ENCODE measurements around the gene CLDN8. TPM values are rescaled to one million over a fixed set of nuclear protein-coding genes. Genes with fewer than 3 reads are reported as not detected.

CLDN8 gene
- total RNA-seq, 5 donors from 2014 or later (not counting 1 experiment from before 2014, with no cell fraction given), result not detected

- H3K4me3 ChIP-seq (ENCODE audit: control insufficient read depth in 1 of 2, extremely low read depth in 1 of 2, low read length in 1 of 2), result no peak overlapping the region
- no peaks in the 10 kb centered on the region for H3K27me3 ChIP-seq (replicated peaks in 1 of 2; ENCODE audit: control insufficient read depth in 2 of 2, extremely low read depth in 1 of 2, insufficient read depth in 2 of 2, low read length in 1 of 2)
- DNase-seq (no peak), ATAC-seq (replicated peaks in 1 of 4) (no peak)
- CTCF ChIA-PET, result no interaction called here
- H3K27ac Mint-ChIP-seq, result no peak overlapping the region
- H3K4me1 ChIP-seq (ENCODE audit: control insufficient read depth in 1 of 2, extremely low read depth in 1 of 2, insufficient read depth in 2 of 2, low read length in 2 of 2), result no peaks in the 10 kb centered on the region
- no peak overlapping the region for H3K4me3 Mint-ChIP-seq
- H3K9me3 ChIP-seq, result no peaks in the 10 kb centered on the region
- H3K36me3 Mint-ChIP-seq, result no peaks in the 10 kb centered on the region
- no peaks in the 10 kb centered on the region for H3K4me1 Mint-ChIP-seq
- H3K9me3 Mint-ChIP-seq, result peaks cover 0 to 5% (median 4%) of the 10 kb centered on the region in 3 donors
- no peaks in the 10 kb centered on the region for H3K27me3 Mint-ChIP-seq
- H3K36me3 ChIP-seq (ENCODE audit: control insufficient read depth in 2 of 2, extremely low read depth in 1 of 2, insufficient read depth in 1 of 2, low read length in 1 of 2), result no peaks in the 10 kb centered on the region
- POLR2A ChIA-PET, result no interaction called here
- WGBS (ENCODE audit: insufficient coverage), result no CpG with 5 or more reads among the region's 2 CpGs
- no peak overlapping the region for H3K27ac ChIP-seq (ENCODE audit: low read length)
Measured at GRCh38 chr21:30233228-30234020, 17.5 kb upstream of the CLDN8 start.

- H3K27ac Mint-ChIP-seq, result no peak overlapping the region
- no peaks in the 10 kb centered on the region for H3K36me3 Mint-ChIP-seq
- no peaks in the 10 kb centered on the region for H3K27me3 Mint-ChIP-seq
- WGBS (ENCODE audit: insufficient coverage), result no CpG with 5 or more reads among the region's 1 CpG
- Histone ChIP-seq H3K27ac (ENCODE audit: low read length) (no peak overlapping the region), H3K4me3 (ENCODE audit: control insufficient read depth in 1 of 2, extremely low read depth in 1 of 2, low read length in 1 of 2) (no peak overlapping the region), H3K27me3 (replicated peaks in 1 of 2; ENCODE audit: control insufficient read depth in 2 of 2, extremely low read depth in 1 of 2, insufficient read depth in 2 of 2, low read length in 1 of 2) (no peaks in the 10 kb centered on the region), H3K36me3 (ENCODE audit: control insufficient read depth in 2 of 2, extremely low read depth in 1 of 2, insufficient read depth in 1 of 2, low read length in 1 of 2) (no peaks in the 10 kb centered on the region), H3K4me1 (ENCODE audit: control insufficient read depth in 1 of 2, extremely low read depth in 1 of 2, insufficient read depth in 2 of 2, low read length in 2 of 2) (no peaks in the 10 kb centered on the region), H3K9me3 (no peaks in the 10 kb centered on the region)
- ATAC-seq (replicated peaks in 1 of 4), result no peak
- no peak for DNase-seq
- CTCF ChIA-PET, result no interaction called here
- no peaks in the 10 kb centered on the region for H3K4me1 Mint-ChIP-seq
- H3K4me3 Mint-ChIP-seq, result no peak overlapping the region
- peaks cover 0 to 5% (median 4%) of the 10 kb centered on the region in 3 donors for H3K9me3 Mint-ChIP-seq
- POLR2A ChIA-PET, result no interaction called here
Measured at GRCh38 chr21:30232011-30232410, 16.1 kb upstream of the CLDN8 start.

- Mint-ChIP-seq H3K4me3 (no peak overlapping the region), H3K27ac (no peak overlapping the region), H3K9me3 (peaks cover 0 to 5% (median 4%) of the 10 kb centered on the region in 3 donors), H3K4me1 (no peaks in the 10 kb centered on the region), H3K36me3 (no peaks in the 10 kb centered on the region), H3K27me3 (no peaks in the 10 kb centered on the region)
- Histone ChIP-seq H3K27ac (ENCODE audit: low read length) (no peak overlapping the region), H3K4me3 (ENCODE audit: control insufficient read depth in 1 of 2, extremely low read depth in 1 of 2, low read length in 1 of 2) (no peak overlapping the region), H3K9me3 (no peaks in the 10 kb centered on the region), H3K36me3 (ENCODE audit: control insufficient read depth in 2 of 2, extremely low read depth in 1 of 2, insufficient read depth in 1 of 2, low read length in 1 of 2) (no peaks in the 10 kb centered on the region), H3K27me3 (replicated peaks in 1 of 2; ENCODE audit: control insufficient read depth in 2 of 2, extremely low read depth in 1 of 2, insufficient read depth in 2 of 2, low read length in 1 of 2) (no peaks in the 10 kb centered on the region), H3K4me1 (ENCODE audit: control insufficient read depth in 1 of 2, extremely low read depth in 1 of 2, insufficient read depth in 2 of 2, low read length in 2 of 2) (no peaks in the 10 kb centered on the region)
- WGBS (ENCODE audit: insufficient coverage), result no CpG with 5 or more reads among the region's 3 CpGs
- ChIA-PET POLR2A (no interaction called here), CTCF (interaction anchor here in 1 of 2 donors (0.5 kb wide), 1 partner anchor 165 kb away, joined by 4 read pairs; no protein-coding TSS in a partner anchor)
- DNase-seq (no peak), ATAC-seq (replicated peaks in 1 of 4) (no peak)
Measured at GRCh38 chr21:30227633-30228404, 11.9 kb upstream of the CLDN8 start.

DNA sequence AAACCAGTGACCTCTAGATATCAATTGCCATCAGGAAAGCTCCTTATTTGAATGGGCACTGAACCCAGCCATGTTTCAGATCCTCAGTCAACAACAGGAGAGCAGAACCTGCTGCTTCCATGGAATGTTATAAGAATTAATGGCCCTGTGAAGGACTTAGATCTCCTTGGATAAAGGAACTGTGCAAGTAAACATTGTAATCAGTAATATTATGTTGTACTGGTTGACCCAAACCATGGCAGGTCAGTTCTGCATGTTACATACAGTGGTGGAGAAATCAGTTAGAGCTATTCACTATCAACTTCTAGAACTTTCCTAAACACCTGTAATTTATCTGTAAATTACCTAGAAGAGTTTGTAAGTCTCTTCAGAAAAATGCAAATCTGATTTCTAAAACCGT lies 11.2 kb upstream of the CLDN8 start:
- ChIA-PET POLR2A (no interaction called here), CTCF (no interaction called here)
- no peak overlapping the region for H3K4me3 Mint-ChIP-seq
- WGBS (ENCODE audit: insufficient coverage), result no CpG with 5 or more reads among the region's 1 CpG
- ATAC-seq (replicated peaks in 1 of 4) (no peak), DNase-seq (no peak)
- Histone ChIP-seq H3K9me3 (no peaks in the 10 kb centered on the region), H3K36me3 (ENCODE audit: control insufficient read depth in 2 of 2, extremely low read depth in 1 of 2, insufficient read depth in 1 of 2, low read length in 1 of 2) (no peaks in the 10 kb centered on the region), H3K27ac (ENCODE audit: low read length) (no peak overlapping the region), H3K4me3 (ENCODE audit: control insufficient read depth in 1 of 2, extremely low read depth in 1 of 2, low read length in 1 of 2) (no peak overlapping the region), H3K27me3 (replicated peaks in 1 of 2; ENCODE audit: control insufficient read depth in 2 of 2, extremely low read depth in 1 of 2, insufficient read depth in 2 of 2, low read length in 1 of 2) (no peaks in the 10 kb centered on the region), H3K4me1 (ENCODE audit: control insufficient read depth in 1 of 2, extremely low read depth in 1 of 2, insufficient read depth in 2 of 2, low read length in 2 of 2) (no peaks in the 10 kb centered on the region)
- no peak overlapping the region for H3K27ac Mint-ChIP-seq
- peaks cover 0 to 5% (median 4%) of the 10 kb centered on the region in 3 donors for H3K9me3 Mint-ChIP-seq
- no peaks in the 10 kb centered on the region for H3K4me1 Mint-ChIP-seq
- H3K27me3 Mint-ChIP-seq, result no peaks in the 10 kb centered on the region
- no peaks in the 10 kb centered on the region for H3K36me3 Mint-ChIP-seq

DNA sequence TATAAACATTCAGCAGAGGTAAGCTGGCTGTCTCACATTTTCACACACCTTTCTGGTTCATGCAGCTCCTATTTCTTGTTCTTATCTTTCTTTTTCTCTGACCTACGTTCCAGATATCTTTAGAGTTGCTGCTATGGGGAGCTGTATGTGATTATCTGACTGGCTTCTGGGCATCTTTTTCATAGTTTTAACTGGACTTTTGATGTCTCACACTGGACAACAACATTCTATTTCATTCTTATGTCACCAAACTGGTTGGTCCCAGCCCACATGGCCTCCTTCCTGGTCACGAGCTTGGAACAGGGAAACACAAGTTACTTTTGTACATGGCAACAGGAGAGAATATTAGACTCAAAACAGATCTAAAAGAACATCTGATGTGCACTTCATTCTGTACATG lies 7.7 kb upstream of the CLDN8 start:
- ChIA-PET POLR2A (no interaction called here), CTCF (interaction anchor here in 1 of 2 donors (0.6 kb wide), 1 partner anchor 18 kb away, joined by 3 read pairs; no protein-coding TSS in a partner anchor)
- no peak for ATAC-seq (replicated peaks in 1 of 4)
- Mint-ChIP-seq H3K27ac (no peak overlapping the region), H3K4me1 (no peaks in the 10 kb centered on the region), H3K4me3 (no peak overlapping the region), H3K9me3 (peaks cover 0 to 3% (median 0%) of the 10 kb centered on the region in 3 donors), H3K27me3 (peaks cover 0 to 3% of the 10 kb centered on the region in 2 donors), H3K36me3 (no peaks in the 10 kb centered on the region)
- Histone ChIP-seq H3K27ac (ENCODE audit: low read length) (no peak overlapping the region), H3K4me3 (ENCODE audit: control insufficient read depth in 1 of 2, extremely low read depth in 1 of 2, low read length in 1 of 2) (no peak overlapping the region), H3K27me3 (replicated peaks in 1 of 2; ENCODE audit: control insufficient read depth in 2 of 2, extremely low read depth in 1 of 2, insufficient read depth in 2 of 2, low read length in 1 of 2) (no peaks in the 10 kb centered on the region), H3K36me3 (ENCODE audit: control insufficient read depth in 2 of 2, extremely low read depth in 1 of 2, insufficient read depth in 1 of 2, low read length in 1 of 2) (no peaks in the 10 kb centered on the region), H3K9me3 (no peaks in the 10 kb centered on the region), H3K4me1 (ENCODE audit: control insufficient read depth in 1 of 2, extremely low read depth in 1 of 2, insufficient read depth in 2 of 2, low read length in 2 of 2) (no peaks in the 10 kb centered on the region)
- WGBS (ENCODE audit: insufficient coverage), result 50% methylated on average over 1 of the region's 2 CpGs
- DNase-seq, result no peak

GRCh38 chr21:30222724-30223123 lies 6.8 kb upstream of the CLDN8 start:
- ATAC-seq (replicated peaks in 1 of 4), result no peak
- no peak overlapping the region for H3K27ac Mint-ChIP-seq
- POLR2A ChIA-PET, result no interaction called here

More at GRCh38 chr21:30222724-30223123, 6.8 kb upstream of the CLDN8 start:
- H3K36me3 ChIP-seq (ENCODE audit: control insufficient read depth in 2 of 2, extremely low read depth in 1 of 2, insufficient read depth in 1 of 2, low read length in 1 of 2), result no peaks in the 10 kb centered on the region
- H3K36me3 Mint-ChIP-seq, result no peaks in the 10 kb centered on the region
- H3K9me3 Mint-ChIP-seq, result peaks cover 0 to 3% (median 0%) of the 10 kb centered on the region in 3 donors
- DNase-seq, result no peak
- no peak overlapping the region for H3K4me3 Mint-ChIP-seq
- H3K4me1 Mint-ChIP-seq, result no peaks in the 10 kb centered on the region
- H3K4me1 ChIP-seq (ENCODE audit: control insufficient read depth in 1 of 2, extremely low read depth in 1 of 2, insufficient read depth in 2 of 2, low read length in 2 of 2), result no peaks in the 10 kb centered on the region
- H3K27me3 Mint-ChIP-seq, result peaks cover 0 to 3% of the 10 kb centered on the region in 2 donors
- H3K27me3 ChIP-seq (replicated peaks in 1 of 2; ENCODE audit: control insufficient read depth in 2 of 2, extremely low read depth in 1 of 2, insufficient read depth in 2 of 2, low read length in 1 of 2), result no peaks in the 10 kb centered on the region
- no peak overlapping the region for H3K4me3 ChIP-seq (ENCODE audit: control insufficient read depth in 1 of 2, extremely low read depth in 1 of 2, low read length in 1 of 2)
- H3K27ac ChIP-seq (ENCODE audit: low read length), result no peak overlapping the region
- no peaks in the 10 kb centered on the region for H3K9me3 ChIP-seq
- CTCF ChIA-PET, result no interaction called here
